ENCODE measurements around the gene DRC3. TPM values are rescaled to one million over a fixed set of nuclear protein-coding genes. Genes with fewer than 3 reads are reported as not detected.

The DRC3 gene
- total RNA-seq, 1 experiment from 2014 or later, result not detected

GRCh38 chr17:18016426-18016825 is 43.8 kb downstream of the DRC3 start:
- Histone ChIP-seq H3K4me3 (ENCODE audit: low read length) (no peak overlapping the region), H3K36me3 (ENCODE audit: insufficient read depth, low read length) (peaks cover 10% of the 10 kb centered on the region), H3K4me1 (ENCODE audit: low read length) (no peaks in the 10 kb centered on the region), H3K79me2 (ENCODE audit: low read length) (no peaks in the 10 kb centered on the region), H3K27me3 (ENCODE audit: low read length) (no peaks in the 10 kb centered on the region), H3K9me3 (ENCODE audit: low read length) (no peaks in the 10 kb centered on the region), H3K9ac (ENCODE audit: low read length) (no peak overlapping the region), H3K27ac (ENCODE audit: low read length) (no peak overlapping the region), H3K9me2 (replicated peaks; ENCODE audit: insufficient read depth, low read length) (no peaks in the 10 kb centered on the region), H2AFZ (ENCODE audit: low read length) (no peak overlapping the region), H4K20me1 (ENCODE audit: insufficient read depth, low read depth, low read length) (0 out of 2 replicates have a peak, but pooled peaks cover 6% of the 10 kb centered on the region), H3K4me2 (ENCODE audit: low read depth, low read length, poor library complexity, severe bottlenecking) (no peak overlapping the region)
- DNase-seq, result no peak

- no peaks in the 10 kb centered on the region for H3K9me3 ChIP-seq (ENCODE audit: low read length)
- no peak overlapping the region for H2AFZ ChIP-seq (ENCODE audit: low read length)
- H3K27me3 ChIP-seq (ENCODE audit: low read length), result no peaks in the 10 kb centered on the region
- H3K79me2 ChIP-seq (ENCODE audit: low read length), result no peaks in the 10 kb centered on the region
- H3K4me2 ChIP-seq (ENCODE audit: low read depth, low read length, poor library complexity, severe bottlenecking), result no peak overlapping the region
- H4K20me1 ChIP-seq (ENCODE audit: insufficient read depth, low read depth, low read length), result 0 out of 2 replicates have a peak, but pooled peaks cover 4% of the 10 kb centered on the region
- no peak overlapping the region for H3K9ac ChIP-seq (ENCODE audit: low read length)
- H3K36me3 ChIP-seq (ENCODE audit: insufficient read depth, low read length), result peaks cover 10% of the 10 kb centered on the region
- H3K27ac ChIP-seq (ENCODE audit: low read length), result no peak overlapping the region
- no peaks in the 10 kb centered on the region for H3K9me2 ChIP-seq (replicated peaks; ENCODE audit: insufficient read depth, low read length)
- no peaks in the 10 kb centered on the region for H3K4me1 ChIP-seq (ENCODE audit: low read length)
- no peak for DNase-seq
- H3K4me3 ChIP-seq (ENCODE audit: low read length), result no peak overlapping the region
Measured at GRCh38 chr17:18017958-18018357, 45.3 kb downstream of the DRC3 start.

GRCh38 chr17:18018411-18018921 is 45.8 kb downstream of the DRC3 start:
- Histone ChIP-seq H3K9me3 (ENCODE audit: low read length) (no peaks in the 10 kb centered on the region), H3K4me2 (ENCODE audit: low read depth, low read length, poor library complexity, severe bottlenecking) (no peak overlapping the region), H3K27ac (ENCODE audit: low read length) (no peak overlapping the region), H3K36me3 (ENCODE audit: insufficient read depth, low read length) (peaks cover 8% of the 10 kb centered on the region), H3K4me1 (ENCODE audit: low read length) (no peaks in the 10 kb centered on the region), H3K27me3 (ENCODE audit: low read length) (no peaks in the 10 kb centered on the region), H3K9ac (ENCODE audit: low read length) (no peak overlapping the region), H3K9me2 (replicated peaks; ENCODE audit: insufficient read depth, low read length) (no peaks in the 10 kb centered on the region), H4K20me1 (ENCODE audit: insufficient read depth, low read depth, low read length) (0 out of 2 replicates have a peak, but pooled peaks cover 4% of the 10 kb centered on the region), H3K79me2 (ENCODE audit: low read length) (no peaks in the 10 kb centered on the region), H2AFZ (ENCODE audit: low read length) (no peak overlapping the region), H3K4me3 (ENCODE audit: low read length) (no peak overlapping the region)
- DNase-seq, result no peak

- Histone ChIP-seq H3K27me3 (ENCODE audit: low read length) (no peaks in the 10 kb centered on the region), H3K9me3 (ENCODE audit: low read length) (no peaks in the 10 kb centered on the region), H3K79me2 (ENCODE audit: low read length) (no peaks in the 10 kb centered on the region), H3K27ac (ENCODE audit: low read length) (no peak overlapping the region), H3K4me2 (ENCODE audit: low read depth, low read length, poor library complexity, severe bottlenecking) (no peak overlapping the region), H3K36me3 (ENCODE audit: insufficient read depth, low read length) (peaks cover 8% of the 10 kb centered on the region), H4K20me1 (ENCODE audit: insufficient read depth, low read depth, low read length) (0 out of 2 replicates have a peak, but pooled peaks cover 4% of the 10 kb centered on the region), H2AFZ (ENCODE audit: low read length) (no peak overlapping the region), H3K9ac (ENCODE audit: low read length) (no peak overlapping the region), H3K9me2 (replicated peaks; ENCODE audit: insufficient read depth, low read length) (no peaks in the 10 kb centered on the region), H3K4me3 (ENCODE audit: low read length) (no peak overlapping the region), H3K4me1 (ENCODE audit: low read length) (no peaks in the 10 kb centered on the region)
- no peak for DNase-seq
Measured at GRCh38 chr17:18019838-18020154, 47.1 kb downstream of the DRC3 start.

- 0 out of 2 replicates have a peak, but pooled peaks cover 4% of the 10 kb centered on the region for H4K20me1 ChIP-seq (ENCODE audit: insufficient read depth, low read depth, low read length)
- H3K4me3 ChIP-seq (ENCODE audit: low read length), result no peak overlapping the region
- H3K9ac ChIP-seq (ENCODE audit: low read length), result no peak overlapping the region
- H3K9me2 ChIP-seq (replicated peaks; ENCODE audit: insufficient read depth, low read length), result no peaks in the 10 kb centered on the region
- no peak for DNase-seq
- no peaks in the 10 kb centered on the region for H3K4me1 ChIP-seq (ENCODE audit: low read length)
- H3K4me2 ChIP-seq (ENCODE audit: low read depth, low read length, poor library complexity, severe bottlenecking), result no peak overlapping the region
- peaks cover 6% of the 10 kb centered on the region for H3K36me3 ChIP-seq (ENCODE audit: insufficient read depth, low read length)
- H3K79me2 ChIP-seq (ENCODE audit: low read length), result no peaks in the 10 kb centered on the region
- no peak overlapping the region for H2AFZ ChIP-seq (ENCODE audit: low read length)
- no peaks in the 10 kb centered on the region for H3K27me3 ChIP-seq (ENCODE audit: low read length)
- no peaks in the 10 kb centered on the region for H3K9me3 ChIP-seq (ENCODE audit: low read length)
- no peak overlapping the region for H3K27ac ChIP-seq (ENCODE audit: low read length)
Measured at GRCh38 chr17:18020971-18021370, 48.3 kb downstream of the DRC3 start.

- Histone ChIP-seq H3K4me3 (ENCODE audit: low read length) (no peak overlapping the region), H4K20me1 (ENCODE audit: insufficient read depth, low read depth, low read length) (0 out of 2 replicates have a peak, but pooled peaks cover 4% of the 10 kb centered on the region), H3K9me3 (ENCODE audit: low read length) (no peaks in the 10 kb centered on the region), H3K9ac (ENCODE audit: low read length) (no peak overlapping the region), H3K4me1 (ENCODE audit: low read length) (no peaks in the 10 kb centered on the region), H3K36me3 (ENCODE audit: insufficient read depth, low read length) (peaks cover 5% of the 10 kb centered on the region), H3K9me2 (replicated peaks; ENCODE audit: insufficient read depth, low read length) (no peaks in the 10 kb centered on the region), H3K79me2 (ENCODE audit: low read length) (no peaks in the 10 kb centered on the region), H2AFZ (ENCODE audit: low read length) (no peak overlapping the region), H3K27me3 (ENCODE audit: low read length) (no peaks in the 10 kb centered on the region), H3K27ac (ENCODE audit: low read length) (no peak overlapping the region), H3K4me2 (ENCODE audit: low read depth, low read length, poor library complexity, severe bottlenecking) (no peak overlapping the region)
- no peak for DNase-seq
Measured at GRCh38 chr17:18021372-18021771, 48.7 kb downstream of the DRC3 start.

- peaks cover 11% of the 10 kb centered on the region for H3K36me3 ChIP-seq (ENCODE audit: insufficient read depth, low read length)
- H3K27ac ChIP-seq (ENCODE audit: low read length), result no peak overlapping the region
- no peak overlapping the region for H3K4me2 ChIP-seq (ENCODE audit: low read depth, low read length, poor library complexity, severe bottlenecking)
- no peaks in the 10 kb centered on the region for H3K27me3 ChIP-seq (ENCODE audit: low read length)
- H3K9me2 ChIP-seq (replicated peaks; ENCODE audit: insufficient read depth, low read length), result no peaks in the 10 kb centered on the region
- DNase-seq, result no peak
- H3K4me3 ChIP-seq (ENCODE audit: low read length), result no peak overlapping the region
- no peak overlapping the region for H3K9ac ChIP-seq (ENCODE audit: low read length)
- H4K20me1 ChIP-seq (ENCODE audit: insufficient read depth, low read depth, low read length), result no peaks in the 10 kb centered on the region
- H2AFZ ChIP-seq (ENCODE audit: low read length), result no peak overlapping the region
- no peaks in the 10 kb centered on the region for H3K9me3 ChIP-seq (ENCODE audit: low read length)
- no peaks in the 10 kb centered on the region for H3K4me1 ChIP-seq (ENCODE audit: low read length)
- H3K79me2 ChIP-seq (ENCODE audit: low read length), result peaks cover 17% of the 10 kb centered on the region
Measured at GRCh38 chr17:18025241-18025944, 52.7 kb downstream of the DRC3 start.

GRCh38 chr17:18025945-18026776 is 53.5 kb downstream of the DRC3 start:
- no peak overlapping the region for H3K27ac ChIP-seq (ENCODE audit: low read length)
- no peaks in the 10 kb centered on the region for H3K27me3 ChIP-seq (ENCODE audit: low read length)
- H3K4me2 ChIP-seq (ENCODE audit: low read depth, low read length, poor library complexity, severe bottlenecking), result no peak overlapping the region
- no peak overlapping the region for H3K4me3 ChIP-seq (ENCODE audit: low read length)
- no peaks in the 10 kb centered on the region for H3K4me1 ChIP-seq (ENCODE audit: low read length)
- peaks cover 20% of the 10 kb centered on the region for H3K79me2 ChIP-seq (ENCODE audit: low read length)
- no peak overlapping the region for H3K9ac ChIP-seq (ENCODE audit: low read length)
- H3K9me2 ChIP-seq (replicated peaks; ENCODE audit: insufficient read depth, low read length), result no peaks in the 10 kb centered on the region
- peaks cover 11% of the 10 kb centered on the region; the same call in 1 of the 2 replicates for H3K36me3 ChIP-seq (ENCODE audit: insufficient read depth, low read length)
- no peaks in the 10 kb centered on the region for H4K20me1 ChIP-seq (ENCODE audit: insufficient read depth, low read depth, low read length)
- no peak for DNase-seq
- no peaks in the 10 kb centered on the region for H3K9me3 ChIP-seq (ENCODE audit: low read length)
- no peak overlapping the region for H2AFZ ChIP-seq (ENCODE audit: low read length)
